BLaER1 treated with 17β-estradiol and CSF1 and Interleukin-3, amounts not matched to agents 10 nM and 100 nM (cell line): ENCODE measurements around the gene MDM1.
A peak's percentile ranks its signal among the peaks of the same experiment; 100 is the strongest.

Experiments
- H3K27ac ChIP-seq, 11 experiments: shearing (Covaris generic); formaldehyde crosslinking; 2 replicates each; pipeline ENCODE4 v1.8.1; 2022
- H3K27me3 ChIP-seq, 11 experiments: shearing (Covaris generic); formaldehyde crosslinking; 2 replicates each; pipeline ENCODE4 v1.8.1; 2022
- H3K36me3 ChIP-seq, 11 experiments: shearing (Covaris generic); formaldehyde crosslinking; 2 replicates each; pipeline ENCODE4 v1.8.1; 2022
- H3K4me1 ChIP-seq, 10 experiments: shearing (Covaris generic); formaldehyde crosslinking; 2 replicates each; pipeline ENCODE4 v1.8.1; 2022
- H3K4me2 ChIP-seq, 11 experiments: shearing (Covaris generic); formaldehyde crosslinking; 2 replicates each; pipeline ENCODE4 v1.8.1; 2022
- H3K4me3 ChIP-seq, 10 experiments: shearing (Covaris generic); formaldehyde crosslinking; 2 replicates each; pipeline ENCODE4 v1.8.1; 2022
- H3K9ac ChIP-seq, 11 experiments: shearing (Covaris generic); formaldehyde crosslinking; 2 replicates each; pipeline ENCODE4 v1.8.1; 2022
- H3K9me3 ChIP-seq, 11 experiments: shearing (Covaris generic); formaldehyde crosslinking; replicated peaks in 1 of 11; 2 replicates each; pipeline ENCODE4 v1.8.1; 2022
- H4K20me1 ChIP-seq, 11 experiments: shearing (Covaris generic); formaldehyde crosslinking; 2 replicates each; pipeline ENCODE4 v1.8.1; 2022
- Cebpa-rat ChIP-seq, 11 experiments: shearing (Covaris generic); IDR thresholded peaks; 2 replicates each; pipeline ENCODE4 v1.8.1; 2022

The MDM1 gene

GRCh38 chr12:68370667-68371066 is 38.5 kb upstream of the MDM1 start:
- Histone ChIP-seq H4K20me1 (no peaks in the 10 kb centered on the region), H3K27me3 (no peaks in the 10 kb centered on the region), H3K27ac (peak overlapping the region in 3 of 11 experiments; percentile 13 to 72 (median 37); a peak in 5 of 22 replicates), H3K9ac (no peak overlapping the region), H3K4me3 (no peak overlapping the region), H3K9me3 (peaks cover 0 to 9% (median 0%) of the 10 kb centered on the region in 11 experiments; a peak in 1 of 22 replicates), H3K4me2 (peak overlapping the region in 3 of 11 experiments; percentile 46 to 89 (median 51); a peak in 6 of 22 replicates), H3K36me3 (no peaks in the 10 kb centered on the region), H3K4me1 (peaks cover 25 to 100% (median 30%) of the 10 kb centered on the region in 10 experiments)
- TF ChIP-seq Cebpa-rat (IDR thresholded peaks at IDR 0.05) = no peak

- H3K9ac ChIP-seq = no peak overlapping the region
- peak overlapping the region in 3 of 11 experiments; percentile 24 to 72 (median 37); a peak in 5 of 22 replicates for H3K27ac ChIP-seq
Measured at GRCh38 chr12:68370006-68370590, 37.9 kb upstream of the MDM1 start.

GRCh38 chr12:68368327-68368726 is 36.2 kb upstream of the MDM1 start:
- H4K20me1 ChIP-seq = no peaks in the 10 kb centered on the region
- peaks cover 0 to 9% (median 0%) of the 10 kb centered on the region in 11 experiments; a peak in 1 of 22 replicates for H3K9me3 ChIP-seq
- no peak overlapping the region for H3K4me3 ChIP-seq
- peak overlapping the region in 5 of 11 experiments; percentile 26 to 93 (median 51); a peak in 11 of 22 replicates for H3K27ac ChIP-seq
- TF ChIP-seq Cebpa-rat (IDR thresholded peaks at IDR 0.05) = no peak
- H3K9ac ChIP-seq = no peak overlapping the region
- no peaks in the 10 kb centered on the region for H3K27me3 ChIP-seq
- H3K4me1 ChIP-seq = peaks cover 46 to 97% (median 51%) of the 10 kb centered on the region in 10 experiments
- H3K36me3 ChIP-seq = no peaks in the 10 kb centered on the region
- H3K4me2 ChIP-seq = peak overlapping the region in 10 of 11 experiments; percentile 8 to 89 (median 36); a peak in 15 of 22 replicates

More at GRCh38 chr12:68370006-68370590, 37.9 kb upstream of the MDM1 start:
- Histone ChIP-seq H3K4me3 (no peak overlapping the region), H3K27me3 (no peaks in the 10 kb centered on the region), H3K4me2 (peak overlapping the region in 5 of 11 experiments; percentile 4 to 89 (median 46); a peak in 6 of 22 replicates), H3K36me3 (no peaks in the 10 kb centered on the region), H3K4me1 (peaks cover 30 to 98% (median 35%) of the 10 kb centered on the region in 10 experiments), H3K9me3 (peaks cover 0 to 9% (median 0%) of the 10 kb centered on the region in 11 experiments; a peak in 1 of 22 replicates), H4K20me1 (no peaks in the 10 kb centered on the region)
- no peak for TF ChIP-seq Cebpa-rat (IDR thresholded peaks at IDR 0.05)

- Histone ChIP-seq H3K4me3 (no peak overlapping the region), H3K4me2 (peak overlapping the region in 10 of 11 experiments; percentile 8 to 89 (median 36); a peak in 14 of 22 replicates), H4K20me1 (no peaks in the 10 kb centered on the region), H3K9me3 (peaks cover 0 to 9% (median 0%) of the 10 kb centered on the region in 11 experiments; a peak in 1 of 22 replicates), H3K9ac (no peak overlapping the region), H3K36me3 (no peaks in the 10 kb centered on the region), H3K27ac (peak overlapping the region in 5 of 11 experiments; percentile 26 to 98 (median 51); a peak in 11 of 22 replicates), H3K27me3 (no peaks in the 10 kb centered on the region), H3K4me1 (peaks cover 44 to 97% (median 50%) of the 10 kb centered on the region in 10 experiments)
- TF ChIP-seq Cebpa-rat (IDR thresholded peaks at IDR 0.05) = no peak
Measured at GRCh38 chr12:68367903-68368302, 35.7 kb upstream of the MDM1 start.

GRCh38 chr12:68367116-68367515 is 35.0 kb upstream of the MDM1 start:
- peak overlapping the region in 9 of 11 experiments; percentile 10 to 98 (median 87); a peak in 9 of 22 replicates for H3K27ac ChIP-seq
- TF ChIP-seq Cebpa-rat (IDR thresholded peaks at IDR 0.05) = no peak

GRCh38 chr12:68364893-68365725 is 32.9 kb upstream of the MDM1 start:
- Histone ChIP-seq H3K27me3 (no peaks in the 10 kb centered on the region), H3K9ac (peak overlapping the region; percentile 69 to 83 (median 80)), H3K27ac (peak overlapping the region; percentile 85 to 98 (median 89)), H3K9me3 (0 out of 22 replicates have a peak, but pooled peaks cover 0 to 5% (median 0%) of the 10 kb centered on the region in 11 experiments), H3K4me2 (peak overlapping the region; percentile 68 to 89 (median 85)), H3K4me3 (peak overlapping the region in 8 of 10 experiments; percentile 15 to 61 (median 30); a peak in 9 of 20 replicates), H3K36me3 (no peaks in the 10 kb centered on the region), H4K20me1 (no peaks in the 10 kb centered on the region), H3K4me1 (peaks cover 43 to 97% (median 51%) of the 10 kb centered on the region in 10 experiments)
- peak in 9 of 11 experiments; percentile 29 to 86 (median 74); a peak in 16 of 22 replicates for TF ChIP-seq Cebpa-rat (IDR thresholded peaks at IDR 0.05)

More at GRCh38 chr12:68367116-68367515, 35.0 kb upstream of the MDM1 start:
- no peaks in the 10 kb centered on the region for H3K27me3 ChIP-seq
- H3K9me3 ChIP-seq = peaks cover 0 to 9% (median 0%) of the 10 kb centered on the region in 11 experiments; a peak in 1 of 22 replicates
- no peak overlapping the region for H3K9ac ChIP-seq
- H3K36me3 ChIP-seq = no peaks in the 10 kb centered on the region
- H3K4me1 ChIP-seq = peaks cover 42 to 97% (median 50%) of the 10 kb centered on the region in 10 experiments
- H3K4me3 ChIP-seq = no peak overlapping the region
- peak overlapping the region in 3 of 11 experiments; percentile 69 to 89 (median 89); a peak in 4 of 22 replicates for H3K4me2 ChIP-seq
- H4K20me1 ChIP-seq = no peaks in the 10 kb centered on the region

GRCh38 chr12:68364328-68364727 is 32.2 kb upstream of the MDM1 start:
- Histone ChIP-seq H4K20me1 (no peaks in the 10 kb centered on the region), H3K9ac (peak overlapping the region; percentile 69 to 83 (median 80)), H3K4me1 (peaks cover 48 to 97% (median 54%) of the 10 kb centered on the region in 10 experiments), H3K27ac (peak overlapping the region; percentile 85 to 98 (median 89)), H3K36me3 (no peaks in the 10 kb centered on the region), H3K9me3 (0 out of 22 replicates have a peak, but pooled peaks cover 0 to 5% (median 0%) of the 10 kb centered on the region in 11 experiments), H3K4me2 (peak overlapping the region; percentile 68 to 89 (median 85)), H3K4me3 (peak overlapping the region in 2 of 10 experiments; percentile 25 to 29; a peak in 2 of 20 replicates), H3K27me3 (no peaks in the 10 kb centered on the region)
- TF ChIP-seq Cebpa-rat (IDR thresholded peaks at IDR 0.05) = no peak

GRCh38 chr12:68361953-68362352 is 29.8 kb upstream of the MDM1 start:
- no peaks in the 10 kb centered on the region for H3K27me3 ChIP-seq
- H3K4me2 ChIP-seq = peak overlapping the region in 3 of 11 experiments; percentile 22 to 89 (median 89); a peak in 5 of 22 replicates
- H3K27ac ChIP-seq = peak overlapping the region in 3 of 11 experiments; percentile 18 to 98 (median 93); a peak in 5 of 22 replicates
- H4K20me1 ChIP-seq = no peaks in the 10 kb centered on the region
- no peak overlapping the region for H3K9ac ChIP-seq
- H3K4me3 ChIP-seq = no peak overlapping the region
- peaks cover 53 to 95% (median 57%) of the 10 kb centered on the region in 10 experiments for H3K4me1 ChIP-seq
- H3K36me3 ChIP-seq = no peaks in the 10 kb centered on the region
- no peaks in the 10 kb centered on the region for H3K9me3 ChIP-seq
- TF ChIP-seq Cebpa-rat (IDR thresholded peaks at IDR 0.05) = no peak
